NCI-H2196 (cell line): ENCODE data around the gene SYNDIG1L.
"Not testable (repeated sequence)": the region's sequence is repeated elsewhere in the genome, so short reads cannot be mapped to it uniquely, and the experiment has no call there.

Experiments
- DNase-seq: peaks from one replicate; lab custom pipeline; 2025; ENCODE audit not compliant: unreplicated experiment; lab: John Stamatoyannopoulos, UW

The SYNDIG1L gene

GRCh38 chr14:74426202-74426582 is at the start of gene SYNDIG1L:
SYNDIG1L (minus strand) TSS chr14:74426210; CDS start chr14:74409744, 16,466 bp downstream.
- no peak for DNase-seq

- no peak for DNase-seq
Measured at GRCh38 chr14:74475678-74476077, 49.7 kb upstream of the SYNDIG1L start.

GRCh38 chr14:74474376-74474775 is 48.4 kb upstream of the SYNDIG1L start:
- no peak for DNase-seq

- DNase-seq: no peak
Measured at GRCh38 chr14:74472601-74473000, 46.6 kb upstream of the SYNDIG1L start.

GRCh38 chr14:74469548-74470518 is 43.8 kb upstream of the SYNDIG1L start:
- no peak for DNase-seq

GRCh38 chr14:74468513-74468912 is 42.5 kb upstream of the SYNDIG1L start:
- no peak for DNase-seq

- no peak for DNase-seq
Measured at GRCh38 chr14:74465335-74465734, 39.3 kb upstream of the SYNDIG1L start.

GRCh38 chr14:74464785-74465184 is 38.8 kb upstream of the SYNDIG1L start:
- no peak for DNase-seq

- DNase-seq: no peak
Measured at GRCh38 chr14:74463697-74464096, 37.7 kb upstream of the SYNDIG1L start.

GRCh38 chr14:74462993-74463392 is 37.0 kb upstream of the SYNDIG1L start:
- DNase-seq: no peak

GRCh38 chr14:74459976-74460375 is 34.0 kb upstream of the SYNDIG1L start:
- DNase-seq: no peak

GRCh38 chr14:74459289-74459946 is 33.4 kb upstream of the SYNDIG1L start:
- DNase-seq: no peak

- no peak for DNase-seq
Measured at GRCh38 chr14:74457565-74457895, 31.5 kb upstream of the SYNDIG1L start.

GRCh38 chr14:74456684-74457564 is 30.9 kb upstream of the SYNDIG1L start:
- DNase-seq: no peak

- DNase-seq: not testable (repeated sequence)
Measured at GRCh38 chr14:74454397-74454796, 28.4 kb upstream of the SYNDIG1L start.

GRCh38 chr14:74444866-74445265 is 18.9 kb upstream of the SYNDIG1L start:
- no peak for DNase-seq

GRCh38 chr14:74442757-74443156 is 16.7 kb upstream of the SYNDIG1L start:
- DNase-seq: no peak

- no peak for DNase-seq
Measured at GRCh38 chr14:74441113-74441512, 15.1 kb upstream of the SYNDIG1L start.

- no peak for DNase-seq
Measured at GRCh38 chr14:74438351-74438915, 12.4 kb upstream of the SYNDIG1L start.

GRCh38 chr14:74437496-74438053 is 11.6 kb upstream of the SYNDIG1L start:
- no peak for DNase-seq

- no peak for DNase-seq
Measured at GRCh38 chr14:74434294-74434693, 8.3 kb upstream of the SYNDIG1L start.
